Large intestine (tissue), 3 donors: ENCODE results near the gene ARR3. TPM values are rescaled to one million over a fixed set of nuclear protein-coding genes. Genes with fewer than 3 reads are reported as not detected.
A peak's percentile ranks its signal among the peaks of the same experiment; 100 is the strongest.
"Not testable (repeated sequence)": the region's sequence is repeated elsewhere in the genome, so short reads cannot be mapped to it uniquely, and the experiment has no call there.

Experiments used
- DNase-seq, 2 donors: peaks; one replicate each; pipeline versions ENCODE4 v3.0.0 to v3.0.0-alpha.2; 2013
- H3K27ac ChIP-seq: one replicate; pipeline ENCODE4 v1.5.1; 2013; ENCODE audit warnings: low read length
- H3K27me3 ChIP-seq: 2 replicates; pipeline ENCODE4 v1.6.1; 2013; ENCODE audit warnings: low read length; ENCODE audit not compliant: control insufficient read depth, insufficient read depth
- H3K36me3 ChIP-seq: 2 replicates; pipeline ENCODE4 v1.6.1; 2013; ENCODE audit warnings: low read length; ENCODE audit not compliant: control insufficient read depth, insufficient read depth
- H3K4me1 ChIP-seq: one replicate; pipeline ENCODE4 v1.6.1; 2013; ENCODE audit warnings: low read length; ENCODE audit not compliant: control insufficient read depth, insufficient read depth
- H3K4me3 ChIP-seq: one replicate; pipeline ENCODE4 v1.5.1; 2013; ENCODE audit warnings: low read length
- H3K9me3 ChIP-seq: one replicate; pipeline ENCODE4 v1.6.1; 2013; ENCODE audit warnings: mild to moderate bottlenecking, low read depth, low read length, moderate library complexity; ENCODE audit not compliant: control insufficient read depth
- WGBS: methylation state at CpG from one replicate; pipeline ENCODE4 v1.1.5; 2013; ENCODE audit warnings: low lambda C conversion rate; ENCODE audit not compliant: insufficient coverage; 5-methylcytosine and 5-hydroxymethylcytosine counted together
- polyA plus RNA-seq: library from polyadenylated mRNA; unstranded; fragments of 120-200 nt; gene quantifications from one replicate; pipeline ENCODE4 v1.2.1, GENCODE V29; 2013

ARR3 gene
- polyA plus RNA-seq, 1 donor, result 0.43 TPM

DNA sequence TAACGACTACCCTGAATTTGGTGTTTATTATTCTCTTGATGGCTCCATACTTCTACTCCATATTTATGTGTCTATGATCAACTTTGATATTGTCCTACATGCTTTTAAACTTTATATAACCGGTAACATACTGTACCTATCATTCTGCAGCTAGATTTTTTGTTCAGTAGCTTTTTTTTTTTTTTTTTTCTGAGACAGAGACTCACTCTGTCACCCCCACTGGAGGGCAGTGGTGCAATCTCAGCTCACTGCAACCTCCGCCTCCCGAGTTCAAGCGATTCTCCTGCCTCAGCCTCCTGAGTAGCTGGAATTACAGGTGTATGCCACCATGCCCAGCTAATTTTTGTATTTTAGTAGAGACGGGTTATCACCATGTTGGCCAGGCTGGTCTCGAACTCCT lies 5.9 kb downstream of the ARR3 start:
- no CpG with 5 or more reads among the region's 7 CpGs for WGBS

GRCh38 chrX:70279081-70279480 lies 10.9 kb downstream of the ARR3 start:
- no peak overlapping the region for H3K4me3 ChIP-seq
- no peak overlapping the region for H3K27ac ChIP-seq
- DNase-seq, result no peak
- H3K9me3 ChIP-seq, result no peaks in the 10 kb centered on the region
- H3K4me1 ChIP-seq, result no peaks in the 10 kb centered on the region
- 100% methylated on average over 1 of the region's 3 CpGs for WGBS
- no peaks in the 10 kb centered on the region for H3K27me3 ChIP-seq
- H3K36me3 ChIP-seq, result no peaks in the 10 kb centered on the region

More for the DNA sequence above, 5.9 kb downstream of the ARR3 start:
- H3K4me3 ChIP-seq, H3K4me1 ChIP-seq, DNase-seq, H3K27ac ChIP-seq, H3K27me3 ChIP-seq, H3K9me3 ChIP-seq, H3K36me3 ChIP-seq: not testable (repeated sequence)

DNA sequence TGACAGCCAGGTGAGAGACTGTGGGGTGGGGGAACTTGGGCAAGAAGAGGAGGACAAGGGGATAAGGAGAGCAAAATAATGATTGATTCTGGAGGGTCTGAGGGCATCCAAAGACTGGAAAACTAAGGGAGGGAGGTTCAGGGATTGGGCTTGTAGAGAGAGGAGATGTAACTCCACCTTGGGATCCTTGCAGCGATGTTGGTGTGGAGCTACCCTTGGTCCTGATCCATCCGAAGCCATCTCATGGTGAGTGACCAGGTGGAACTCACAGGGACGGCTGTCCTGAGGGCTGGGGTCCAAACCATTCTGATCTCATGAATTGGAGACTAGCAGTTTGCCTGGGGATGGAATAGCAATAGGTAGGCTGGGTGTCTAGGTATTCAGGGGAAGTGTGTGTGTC lies 12.4 kb downstream of the ARR3 start:
- DNase-seq, result no peak
- H3K9me3 ChIP-seq, result no peaks in the 10 kb centered on the region
- H3K27me3 ChIP-seq, result no peaks in the 10 kb centered on the region
- no peak overlapping the region for H3K27ac ChIP-seq
- H3K36me3 ChIP-seq, result peaks cover 3% of the 10 kb centered on the region
- no peaks in the 10 kb centered on the region for H3K4me1 ChIP-seq
- H3K4me3 ChIP-seq, result no peak overlapping the region
- no CpG with 5 or more reads among the region's 3 CpGs for WGBS

- no peak within 1 kb of the TSS for H3K4me3 ChIP-seq
- no peaks in the 10 kb centered on the region for H3K4me1 ChIP-seq
- H3K27me3 ChIP-seq, result no peaks in the 10 kb centered on the region
- H3K9me3 ChIP-seq, result no peaks in the 10 kb centered on the region
- H3K36me3 ChIP-seq, result peaks cover 9% of the 10 kb centered on the region
- H3K27ac ChIP-seq, result no peak within 1 kb of the TSS
- WGBS, result no CpG with 5 or more reads among the region's 21 CpGs
- DNase-seq, result no peak
Measured at GRCh38 chrX:70281951-70282350, 13.8 kb downstream of the ARR3 start, which contains the start of gene RAB41. Gene RAB41 (plus strand): TSS chrX:70282172. CDS start chrX:70282218, 46 bp downstream.

DNA sequence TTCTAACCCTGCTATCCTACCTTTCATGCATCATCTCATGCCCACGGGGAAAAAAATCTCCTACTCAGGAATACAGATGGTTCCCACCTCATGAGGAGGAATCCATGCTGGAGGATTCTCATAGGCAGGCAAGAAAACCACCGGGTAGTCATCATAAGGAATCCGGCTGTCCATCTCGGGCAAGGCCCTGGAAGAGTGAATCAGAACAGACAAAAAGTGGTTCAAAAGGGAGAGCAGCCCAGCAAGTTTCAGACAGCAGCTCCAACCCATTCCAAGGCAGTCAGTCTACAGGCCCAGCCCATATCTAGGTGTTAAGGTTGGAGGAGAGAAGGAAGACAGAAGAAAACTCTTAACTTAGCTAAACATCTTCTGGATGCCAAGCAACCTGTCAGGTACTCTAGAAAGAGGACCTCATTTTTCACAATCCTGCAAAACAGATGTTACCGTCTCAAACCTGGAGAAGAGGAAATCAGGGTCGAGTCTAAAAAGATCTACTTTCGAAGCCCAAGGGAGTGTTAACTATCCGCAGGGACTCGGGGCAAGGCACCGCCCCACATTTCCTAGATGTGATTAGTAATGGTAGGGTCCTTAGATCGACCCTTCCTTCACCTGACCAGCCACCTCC lies 21.1 kb downstream of the ARR3 start:
- no CpG with 5 or more reads among the region's 11 CpGs for WGBS
- peak overlapping the region; percentile 82 for H3K4me3 ChIP-seq
- no peaks in the 10 kb centered on the region for H3K27me3 ChIP-seq
- DNase-seq, result peak in 1 of 2 donors; percentile 3
- H3K9me3 ChIP-seq, result no peaks in the 10 kb centered on the region
- H3K4me1 ChIP-seq, result no peaks in the 10 kb centered on the region
- peak overlapping the region; percentile 45 for H3K27ac ChIP-seq
- H3K36me3 ChIP-seq, result peaks cover 16% of the 10 kb centered on the region

DNA sequence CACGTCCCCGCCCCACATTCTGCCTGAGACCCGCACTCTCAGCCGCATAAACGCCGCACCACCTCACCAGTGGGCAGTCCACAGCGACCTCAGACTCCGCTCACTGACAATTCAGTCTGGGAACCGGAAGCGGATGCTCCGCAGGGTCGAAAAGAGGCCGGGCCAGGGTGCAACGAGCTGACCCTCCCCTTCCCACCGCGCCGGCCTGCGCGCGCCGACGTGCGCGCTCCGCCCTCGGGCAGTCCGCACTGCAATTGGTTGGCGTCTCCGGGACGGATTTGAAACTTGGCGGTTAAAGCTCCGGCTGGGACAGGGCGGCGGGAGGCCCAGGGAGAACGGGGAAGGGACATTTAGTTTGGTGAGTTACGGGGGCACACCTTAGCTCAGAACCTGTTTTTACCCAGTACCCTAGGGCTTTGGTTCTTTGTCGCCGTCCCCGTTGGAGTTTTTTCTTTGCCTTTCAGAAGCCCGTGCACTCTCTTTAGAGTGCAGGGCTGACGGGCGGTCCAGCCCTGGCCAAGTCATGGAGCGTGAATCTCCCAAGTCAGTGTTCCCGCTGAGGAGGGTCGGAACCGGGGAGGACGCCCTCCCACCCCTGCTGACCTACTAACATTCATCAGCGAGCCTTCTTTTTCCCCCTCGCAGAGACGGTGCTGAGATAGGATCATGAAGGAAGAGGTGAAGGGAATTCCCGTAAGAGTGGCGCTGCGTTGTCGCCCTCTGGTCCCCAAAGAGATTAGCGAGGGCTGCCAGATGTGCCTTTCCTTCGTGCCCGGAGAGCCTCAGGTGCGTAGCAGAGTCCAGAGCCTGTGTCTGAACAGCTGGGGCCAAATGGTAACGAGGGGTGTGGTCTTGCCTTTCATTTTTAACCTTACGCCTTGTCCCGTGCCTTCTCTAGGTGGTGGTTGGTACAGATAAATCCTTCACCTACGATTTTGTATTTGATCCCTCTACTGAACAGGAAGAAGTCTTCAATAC lies 21.9 kb downstream of the ARR3 start, which contains the start of the genes KIF4A and PDZD11:
Gene KIF4A (plus strand): TSS at position 312 of the 978 bp plus-strand sequence. CDS start 355 bp downstream, at position 667.
Gene PDZD11 (minus strand): TSS at position 135 of the 978 bp plus-strand sequence. CDS start 586 bp downstream, outside the sequence.
- Histone ChIP-seq H3K4me1 (no peaks in the 10 kb centered on the region), H3K36me3 (peaks cover 15% of the 10 kb centered on the region), H3K27ac (peak within 1 kb of the TSS; percentile 45), H3K9me3 (no peaks in the 10 kb centered on the region), H3K27me3 (no peaks in the 10 kb centered on the region), H3K4me3 (peak within 1 kb of the TSS; percentile 82)
- WGBS, result no CpG with 5 or more reads among the region's 62 CpGs
- peak; percentile 86 to 88 for DNase-seq

DNA sequence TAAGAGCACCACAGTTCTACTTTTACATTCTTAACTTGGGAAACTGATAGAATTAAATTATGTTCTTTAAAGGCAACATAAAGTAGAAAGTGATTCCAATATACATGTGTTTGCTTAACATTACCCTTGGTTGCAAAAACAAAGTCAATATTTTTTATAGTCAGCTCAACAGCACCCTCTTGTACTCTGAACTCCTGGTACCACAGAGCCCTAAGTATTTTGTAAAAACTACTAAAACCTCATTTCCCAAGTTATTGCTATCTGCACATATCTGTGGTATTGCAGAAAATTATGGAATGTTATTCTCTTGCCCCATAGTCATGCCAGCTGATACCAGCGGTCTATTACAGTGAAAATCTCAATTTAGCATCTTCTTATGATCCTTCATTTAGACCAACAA lies 24.7 kb downstream of the ARR3 start:
- DNase-seq, result no peak
- WGBS, result no CpG with 5 or more reads among the region's 1 CpG
- Histone ChIP-seq H3K36me3 (peaks cover 3% of the 10 kb centered on the region), H3K4me1 (no peaks in the 10 kb centered on the region), H3K4me3 (no peak overlapping the region), H3K9me3 (no peaks in the 10 kb centered on the region), H3K27me3 (no peaks in the 10 kb centered on the region), H3K27ac (no peak overlapping the region)

DNA sequence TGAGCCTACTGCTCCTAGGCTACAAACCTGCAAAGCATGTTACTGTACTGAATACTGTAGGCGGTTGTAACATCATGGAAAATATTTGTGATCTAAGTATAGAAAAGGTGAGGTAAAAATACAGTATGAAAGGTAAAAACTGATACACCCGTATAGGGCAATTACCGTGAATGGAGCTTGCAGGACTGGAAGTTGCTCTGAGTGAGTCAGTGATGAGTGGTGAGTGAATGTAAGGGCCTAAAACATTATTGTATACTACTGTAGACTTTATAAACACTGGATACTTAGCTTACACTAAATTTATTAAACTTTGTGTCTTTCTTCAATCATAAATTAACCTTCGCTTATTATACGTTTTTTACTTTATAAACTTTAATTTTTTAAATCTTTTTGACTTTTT lies 25.5 kb downstream of the ARR3 start:
- WGBS, result 79% methylated on average over 2 of the region's 5 CpGs
- Histone ChIP-seq H3K9me3 (no peaks in the 10 kb centered on the region), H3K27ac (no peak overlapping the region), H3K36me3 (no peaks in the 10 kb centered on the region), H3K4me1 (no peaks in the 10 kb centered on the region), H3K27me3 (no peaks in the 10 kb centered on the region), H3K4me3 (no peak overlapping the region)
- DNase-seq, result no peak

GRCh38 chrX:70301716-70302115 lies 33.6 kb downstream of the ARR3 start:
- Histone ChIP-seq H3K36me3 (no peaks in the 10 kb centered on the region), H3K4me1 (no peaks in the 10 kb centered on the region)
- WGBS, result no CpG with 5 or more reads among the region's 3 CpGs

DNA sequence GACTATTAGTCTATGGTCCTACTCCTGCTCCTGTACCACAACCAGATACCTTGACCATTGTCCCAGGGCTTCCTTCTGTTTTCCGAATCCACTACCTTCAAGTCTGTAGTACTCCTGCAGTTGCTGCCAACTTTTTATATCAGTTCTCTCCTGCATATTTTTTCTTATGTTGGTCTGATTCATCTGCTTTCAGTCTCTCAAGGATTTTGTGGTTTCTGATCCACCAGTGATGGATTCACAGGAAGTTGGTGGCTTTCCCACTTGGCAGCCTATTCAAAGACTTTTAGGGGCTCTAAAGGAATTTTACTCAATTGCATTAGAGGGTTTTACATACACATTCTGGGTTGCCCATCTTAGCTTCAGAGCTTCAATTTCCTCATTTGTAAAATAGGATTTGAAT lies 45.4 kb downstream of the ARR3 start:
- Histone ChIP-seq H3K27me3 (no peaks in the 10 kb centered on the region), H3K4me3 (no peak overlapping the region), H3K9me3 (no peaks in the 10 kb centered on the region), H3K27ac (no peak overlapping the region), H3K36me3 (no peaks in the 10 kb centered on the region), H3K4me1 (no peaks in the 10 kb centered on the region)
- WGBS, result no CpG with 5 or more reads among the region's 1 CpG
- no peak for DNase-seq

More at GRCh38 chrX:70301716-70302115, 33.6 kb downstream of the ARR3 start:
- DNase-seq, result no peak
- no peaks in the 10 kb centered on the region for H3K9me3 ChIP-seq
- H3K4me3 ChIP-seq, result no peak overlapping the region
- H3K27ac ChIP-seq, result no peak overlapping the region
- H3K27me3 ChIP-seq, result no peaks in the 10 kb centered on the region
